Activated naive CD4-positive, alpha-beta T cell treated with anti-CD3 and anti-CD28 coated beads, Interleukin-2, amount 50 U/mL, for 72 hours (primary cell): ENCODE measurements around the gene BAIAP2L2. TPM values are rescaled to one million over a fixed set of nuclear protein-coding genes. Genes with fewer than 3 reads are reported as not detected.

Experiments
- ATAC-seq, 2 donors: fragments of 150-1000 bp; cut with Tn5 transposase; 2 replicates each; pipeline ENCODE4 v1.10.0; 2021; ENCODE audit warnings: mild to moderate bottlenecking in 2 of 2, moderate library complexity in 2 of 2
- DNase-seq, 2 donors: peaks; one replicate each; pipeline ENCODE4 v3.0.0; 2021 to 2022; ENCODE audit warnings: low spot score in 2 of 2
- H3K27ac Mint-ChIP-seq, 2 donors: one replicate each; pipeline ENCODE4 v1.8.0; 2022; ENCODE audit warnings: mild to moderate bottlenecking in 2 of 2, mixed read lengths in 2 of 2
- H3K36me3 Mint-ChIP-seq, 2 donors: one replicate each; pipeline ENCODE4 v1.8.0; 2022; ENCODE audit warnings: mixed read lengths in 2 of 2
- H3K9me3 Mint-ChIP-seq, 2 donors: one replicate each; pipeline ENCODE4 v1.8.0; 2022; ENCODE audit warnings: mixed read lengths in 2 of 2
- total RNA-seq, 2 donors: library from RNA; stranded (reverse); gene quantifications; one replicate each; pipeline ENCODE4 v1.2.3, GENCODE V29; 2022

The BAIAP2L2 gene
- total RNA-seq, 2 donors from 2014 or later: 1.1 to 1.3 TPM

DNA sequence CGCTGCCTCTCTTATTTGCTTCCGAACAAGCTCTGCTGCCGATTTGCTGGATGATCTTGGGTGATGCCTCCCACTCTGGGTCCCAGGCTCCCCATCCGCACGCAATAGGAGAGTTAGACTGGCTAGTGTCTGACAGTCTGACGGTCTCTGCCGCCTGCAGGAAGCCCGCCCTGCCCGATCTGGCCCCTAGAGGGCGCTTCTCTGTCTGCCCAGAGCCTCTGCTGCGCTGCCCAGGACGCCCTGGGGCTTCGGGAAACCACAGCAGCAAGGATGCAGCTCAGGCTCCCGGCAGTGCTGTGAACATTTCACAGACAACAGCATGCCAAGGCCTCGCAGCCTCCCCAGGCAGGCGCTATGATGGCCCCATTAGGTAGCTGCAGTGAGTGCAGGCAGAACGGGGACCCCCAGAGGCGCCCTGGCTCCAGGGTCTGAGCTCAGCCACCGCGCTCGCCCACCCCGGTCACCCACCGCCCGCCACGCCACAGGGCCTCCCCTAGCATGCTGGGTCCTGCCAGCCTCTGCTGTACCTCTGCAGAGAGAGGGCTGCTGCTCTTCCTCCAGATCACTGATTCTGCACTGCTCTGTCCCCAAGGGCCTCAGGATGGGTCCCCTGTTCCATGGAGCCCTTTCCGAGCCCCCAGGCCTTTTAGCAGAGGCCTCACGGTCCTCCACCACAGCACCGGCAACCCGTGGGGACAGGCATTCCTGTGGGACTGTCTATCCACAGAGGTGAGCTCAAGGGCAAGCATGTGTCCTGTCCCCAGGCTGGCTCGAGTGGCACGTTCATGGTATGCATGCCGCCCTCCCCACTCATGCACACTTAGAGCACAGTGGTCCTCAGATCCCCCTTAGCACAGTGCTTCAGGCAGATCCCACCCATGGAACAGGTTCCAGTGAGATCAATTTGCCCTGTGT lies 4.3 kb upstream of the BAIAP2L2 start:
- ATAC-seq (peak; percentile 89), DNase-seq (peak; percentile 76 to 89)
- H3K27ac Mint-ChIP-seq: peak overlapping the region in 1 of 2 donors; percentile 88
- no peaks in the 10 kb centered on the region for H3K36me3 Mint-ChIP-seq
- no peaks in the 10 kb centered on the region for H3K9me3 Mint-ChIP-seq

DNA sequence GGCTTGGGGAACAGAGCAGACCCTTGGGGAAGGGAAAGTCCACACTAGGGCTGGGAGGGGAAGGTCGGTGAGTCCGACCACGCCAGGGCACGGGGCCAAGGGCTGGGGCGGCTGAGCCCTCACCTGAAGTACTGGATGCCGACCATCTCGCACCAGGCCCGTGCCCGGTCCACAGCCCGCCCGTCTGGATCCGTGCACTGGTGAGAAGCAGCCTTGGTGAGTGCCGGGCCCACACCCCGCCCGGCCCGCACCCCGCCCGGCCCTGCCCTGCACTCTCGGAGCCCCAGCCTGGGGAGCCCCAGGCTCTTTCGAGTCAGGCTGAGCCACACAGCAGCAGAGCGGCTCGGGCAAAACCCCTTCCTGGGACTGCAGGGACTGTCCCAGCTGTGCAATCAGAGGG lies 1.9 kb upstream of the BAIAP2L2 start:
- no peaks in the 10 kb centered on the region for H3K9me3 Mint-ChIP-seq
- ATAC-seq (no peak), DNase-seq (no peak)
- H3K27ac Mint-ChIP-seq: no peak overlapping the region
- no peaks in the 10 kb centered on the region for H3K36me3 Mint-ChIP-seq

DNA sequence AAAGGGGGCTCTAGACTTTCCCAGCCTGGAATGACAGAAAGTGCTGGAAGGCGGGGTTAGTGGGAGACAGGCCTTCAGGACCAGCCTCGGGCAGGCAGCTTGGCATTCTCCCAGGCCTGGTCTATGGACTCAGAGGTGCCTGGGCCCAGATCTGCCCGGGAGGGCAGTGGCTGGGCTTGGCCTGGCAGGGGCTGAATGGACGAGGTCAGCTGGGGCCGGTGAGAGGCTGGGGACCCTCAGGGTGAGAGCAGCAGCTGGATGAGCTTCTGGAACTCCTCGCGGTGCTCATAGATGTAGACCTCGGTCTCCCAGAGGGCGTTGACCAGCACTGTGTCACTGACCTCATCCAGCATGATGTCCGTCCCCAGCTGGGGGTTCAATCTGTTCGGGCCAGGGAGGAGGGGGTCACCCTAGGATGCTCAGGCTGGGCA lies 1.5 kb upstream of the BAIAP2L2 start:
- ATAC-seq: no peak
- no peak overlapping the region for H3K27ac Mint-ChIP-seq
- DNase-seq: no peak
- H3K36me3 Mint-ChIP-seq: no peaks in the 10 kb centered on the region
- no peaks in the 10 kb centered on the region for H3K9me3 Mint-ChIP-seq

DNA sequence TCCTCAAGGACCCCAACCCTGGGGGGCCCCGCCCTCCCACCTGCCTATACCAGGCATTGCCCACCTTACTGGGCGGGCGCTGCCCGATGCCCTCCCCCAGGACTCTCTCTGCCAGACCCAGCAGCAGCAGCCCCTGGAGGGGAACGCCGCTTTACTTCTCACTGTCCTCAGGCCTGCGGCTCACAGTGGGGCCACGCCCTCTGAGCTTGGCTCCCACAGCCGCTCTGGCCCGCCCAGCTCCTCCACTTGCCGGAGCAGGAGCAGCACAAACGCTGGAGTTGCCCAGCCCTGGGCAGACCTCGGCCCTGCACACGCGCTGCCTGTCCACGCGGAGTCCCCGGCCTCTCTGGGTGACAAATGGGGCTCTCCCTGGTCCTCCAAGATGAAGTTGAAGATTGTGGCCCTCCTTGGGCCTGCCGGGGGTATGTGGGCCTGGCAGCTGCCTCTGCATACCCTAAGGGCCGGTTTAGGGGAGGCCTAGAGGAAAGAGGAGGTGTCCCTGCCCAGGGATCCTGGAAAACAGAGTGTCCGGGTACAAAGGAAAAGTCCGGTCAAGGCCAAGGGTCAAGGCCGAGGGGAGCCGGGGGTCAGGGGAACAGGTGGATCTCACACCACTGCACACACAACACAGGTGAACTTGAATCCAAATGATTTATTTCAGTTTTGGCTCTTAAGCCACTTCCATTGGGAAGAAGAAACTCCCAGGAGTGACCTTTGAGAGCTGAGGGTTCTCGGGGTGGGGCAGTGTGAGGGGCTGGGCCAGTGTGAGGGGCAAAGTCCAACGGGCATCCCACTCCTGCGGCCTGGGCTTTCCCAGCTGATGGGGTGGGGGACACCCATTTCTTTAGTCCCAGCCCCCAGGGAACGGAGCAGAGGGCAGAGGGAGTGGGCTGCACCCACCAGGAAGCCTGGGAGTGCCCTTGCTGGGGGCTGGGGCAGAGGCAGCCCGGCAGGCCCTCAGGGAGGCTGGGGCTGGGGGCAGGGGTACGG lies 674 bp upstream of the BAIAP2L2 start:
- no peak for ATAC-seq
- Mint-ChIP-seq H3K27ac (peak overlapping the region; percentile 48 to 55), H3K36me3 (no peaks in the 10 kb centered on the region), H3K9me3 (no peaks in the 10 kb centered on the region)
- no peak for DNase-seq

DNA sequence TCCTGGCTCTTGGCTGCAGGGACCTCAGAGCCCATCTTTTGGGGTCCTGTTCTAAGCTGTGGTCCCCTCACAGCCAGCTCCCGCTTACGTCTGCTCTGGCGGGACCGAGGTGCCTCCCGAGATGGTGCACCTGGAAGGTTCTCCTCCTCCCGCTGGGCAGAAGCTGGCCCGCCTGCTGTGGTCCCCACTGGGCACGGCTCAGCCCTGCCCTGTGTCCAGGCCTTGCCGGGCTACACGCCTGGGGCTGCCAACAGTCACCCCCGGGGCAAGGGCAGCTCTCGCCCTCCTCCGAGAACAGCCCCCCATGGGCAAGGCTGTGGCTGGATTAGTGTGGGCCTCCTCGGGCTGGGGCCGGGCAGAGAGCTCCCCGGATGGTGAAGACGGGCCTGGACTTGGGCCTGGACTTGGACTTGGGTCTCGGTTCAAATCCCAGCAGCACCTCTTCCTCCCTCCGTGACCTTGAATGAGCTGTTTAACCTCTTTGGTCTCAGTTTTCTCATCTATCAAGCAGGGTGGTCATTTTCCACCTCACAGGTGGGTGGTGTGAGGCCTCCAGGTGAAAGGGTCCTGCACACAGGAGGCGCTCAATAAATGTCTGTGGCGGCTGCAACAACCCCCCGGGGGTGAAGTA lies 998 bp downstream of the BAIAP2L2 start:
- DNase-seq: no peak
- peak in 1 of 2 donors; percentile 34 for ATAC-seq
- Mint-ChIP-seq H3K36me3 (no peaks in the 10 kb centered on the region), H3K9me3 (no peaks in the 10 kb centered on the region), H3K27ac (peak overlapping the region; percentile 62 to 77)

DNA sequence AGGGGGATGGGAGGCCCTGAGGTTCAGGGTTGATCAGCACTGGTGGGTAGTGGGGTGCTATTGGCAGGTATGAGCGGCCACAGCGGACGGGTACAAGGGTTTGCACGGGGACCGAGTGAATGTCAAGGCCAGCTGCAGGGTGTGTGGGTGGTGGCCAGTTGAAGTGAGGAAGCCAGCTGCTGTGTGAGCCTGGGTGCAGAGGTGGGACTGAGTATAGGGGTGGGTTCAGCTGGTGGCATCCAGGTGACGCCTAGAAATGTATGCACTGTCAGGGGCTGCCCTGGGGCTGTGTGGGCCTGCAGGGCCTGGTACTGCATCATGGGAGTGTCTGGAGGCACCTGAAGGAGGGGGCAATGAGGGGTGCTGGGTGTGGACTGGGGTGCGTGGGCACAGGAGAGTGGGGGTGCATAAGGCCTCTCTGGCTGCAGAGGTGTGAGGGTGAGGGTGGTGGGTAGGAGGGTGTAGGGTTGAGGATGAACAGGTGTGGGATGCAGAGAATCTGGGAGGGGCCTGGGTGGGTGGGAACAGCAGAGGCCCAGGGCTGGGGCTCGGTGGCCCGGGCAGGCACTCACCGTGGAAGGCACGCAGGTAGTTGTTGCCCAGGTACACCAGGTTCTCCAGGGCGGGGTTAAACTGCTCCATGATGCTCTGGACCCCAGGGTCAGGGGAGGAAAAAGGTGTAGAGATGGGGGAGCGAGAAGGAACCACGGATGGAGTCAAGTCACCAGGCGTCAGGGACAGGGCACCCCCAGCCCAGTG lies 1.7 kb downstream of the BAIAP2L2 start:
- no peaks in the 10 kb centered on the region for H3K36me3 Mint-ChIP-seq
- H3K27ac Mint-ChIP-seq: peak overlapping the region in 1 of 2 donors; percentile 56
- ATAC-seq (peak in 1 of 2 donors; percentile 16), DNase-seq (no peak)
- H3K9me3 Mint-ChIP-seq: no peaks in the 10 kb centered on the region

DNA sequence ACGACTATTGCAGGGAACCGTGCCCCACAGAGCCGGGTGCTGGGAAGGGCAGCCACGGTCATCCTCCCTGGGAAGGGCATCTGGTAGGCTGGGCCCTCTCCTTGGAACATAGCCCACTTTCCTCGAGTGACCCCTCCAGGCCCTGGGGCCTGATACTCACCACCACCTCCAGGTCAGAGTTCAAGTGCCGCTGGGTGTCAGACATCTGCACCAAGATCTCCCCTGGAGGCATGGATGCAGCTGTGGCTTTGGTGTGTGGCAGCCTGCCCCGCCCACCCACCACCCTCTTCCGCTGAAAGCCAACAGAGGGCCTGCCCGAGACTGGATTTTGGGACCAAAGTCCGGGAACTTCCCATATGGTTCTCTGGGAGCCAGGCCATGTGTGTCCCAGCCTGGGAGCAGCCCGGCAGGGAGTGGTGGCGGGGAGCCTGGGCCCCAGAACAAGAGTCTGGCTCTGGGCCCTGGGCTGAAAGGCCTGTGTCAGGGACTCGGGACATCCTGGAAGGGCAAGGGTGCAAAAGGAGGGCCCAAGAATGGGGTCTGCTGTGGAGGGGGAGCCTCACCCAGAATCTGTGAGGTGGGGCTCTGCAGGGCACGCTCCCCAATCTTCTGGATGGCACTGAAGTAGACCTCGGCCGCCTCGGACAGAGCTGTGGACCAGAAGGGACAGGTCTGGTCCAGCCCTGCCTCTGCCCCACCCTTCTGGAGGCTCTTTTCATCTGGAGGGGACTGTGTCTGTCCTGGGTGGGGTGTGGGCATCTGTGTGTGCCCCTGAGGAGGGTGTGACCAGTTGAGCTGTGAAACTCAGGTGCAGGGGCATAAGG lies 2.6 kb downstream of the BAIAP2L2 start:
- H3K9me3 Mint-ChIP-seq: no peaks in the 10 kb centered on the region
- no peaks in the 10 kb centered on the region for H3K36me3 Mint-ChIP-seq
- DNase-seq: no peak
- ATAC-seq: no peak
- peak overlapping the region in 1 of 2 donors; percentile 56 for H3K27ac Mint-ChIP-seq

DNA sequence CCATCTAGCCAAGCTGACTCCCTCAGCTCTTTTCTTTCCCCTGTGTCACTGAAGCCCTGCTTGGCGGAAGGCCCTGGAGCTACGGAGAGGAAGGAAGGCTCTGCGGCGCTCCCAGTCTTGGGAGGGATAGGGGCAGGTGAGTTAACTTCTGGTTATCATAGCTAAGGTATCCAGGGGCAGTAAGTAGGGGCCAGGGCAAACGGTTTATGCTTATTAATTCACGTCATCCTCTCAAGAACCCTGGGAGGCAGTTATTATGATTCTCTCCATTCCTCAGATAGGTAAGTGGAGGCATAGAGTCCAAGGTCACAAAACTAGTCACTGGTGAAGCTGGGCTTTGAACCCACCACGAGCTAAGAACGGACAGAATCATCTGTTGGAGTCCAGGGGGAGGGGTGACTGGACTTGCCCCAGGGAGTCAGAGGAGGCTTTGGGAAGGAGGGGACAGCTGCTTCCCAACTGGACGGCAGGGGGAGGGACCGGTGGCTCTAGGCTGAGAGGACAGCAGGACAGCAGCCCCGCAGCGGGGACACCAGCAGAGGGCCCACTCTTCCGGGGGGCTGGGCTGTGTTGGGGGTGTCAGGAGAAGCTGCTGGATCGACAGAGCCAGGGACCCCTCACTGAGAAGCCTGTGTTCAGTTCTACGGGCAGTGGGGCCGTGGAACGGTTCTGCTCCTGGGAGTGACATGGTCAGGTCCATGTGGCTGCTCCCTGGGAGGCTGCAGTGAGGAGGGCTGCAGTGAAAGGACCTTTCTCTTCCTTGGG lies 3.5 kb downstream of the BAIAP2L2 start:
- Mint-ChIP-seq H3K36me3 (no peaks in the 10 kb centered on the region), H3K9me3 (no peaks in the 10 kb centered on the region), H3K27ac (peak overlapping the region in 1 of 2 donors; percentile 60)
- ATAC-seq: no peak
- no peak for DNase-seq

DNA sequence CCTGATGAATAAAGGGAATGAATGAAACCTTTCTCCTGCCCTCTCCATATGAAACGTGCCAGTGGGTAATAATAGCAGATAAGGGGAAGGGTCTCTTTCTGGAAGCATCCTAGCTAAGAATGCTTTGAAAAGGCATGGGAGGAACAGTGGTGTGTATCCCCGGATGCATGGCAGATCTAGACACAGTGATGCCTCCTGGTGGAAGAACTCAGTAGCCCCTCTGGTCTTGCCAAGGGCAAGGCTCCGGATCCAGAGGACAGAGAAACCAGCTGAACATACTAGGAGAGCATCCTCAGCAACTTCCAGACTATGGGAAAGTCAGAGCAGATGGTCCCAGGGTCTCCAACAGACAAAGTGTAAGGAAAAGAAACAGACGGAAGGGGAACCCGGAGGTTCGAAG lies 6.4 kb downstream of the BAIAP2L2 start:
- no peaks in the 10 kb centered on the region for H3K9me3 Mint-ChIP-seq
- ATAC-seq (no peak), DNase-seq (no peak)
- H3K36me3 Mint-ChIP-seq: no peaks in the 10 kb centered on the region
- no peak overlapping the region for H3K27ac Mint-ChIP-seq

DNA sequence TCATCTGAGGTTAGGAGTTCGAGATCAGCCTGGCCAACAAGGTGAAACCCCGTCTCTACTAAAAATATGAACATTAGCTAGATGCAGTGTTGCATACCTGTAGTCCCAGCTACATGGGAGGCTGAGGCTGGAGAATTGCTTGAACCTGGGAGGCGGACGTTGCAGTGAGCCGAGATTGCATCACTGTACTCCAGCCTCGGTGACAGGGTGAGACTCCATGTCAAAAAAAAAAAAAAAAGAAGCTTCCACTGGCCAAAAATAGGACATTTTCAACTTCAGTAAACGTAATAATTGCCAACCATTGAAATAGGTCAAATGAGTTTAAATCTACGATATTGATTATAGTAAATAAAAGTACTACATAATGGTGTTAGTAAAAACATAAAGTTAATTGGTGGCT lies 6.8 kb downstream of the BAIAP2L2 start:
- DNase-seq (no peak), ATAC-seq (no peak)
- H3K36me3 Mint-ChIP-seq: no peaks in the 10 kb centered on the region

DNA sequence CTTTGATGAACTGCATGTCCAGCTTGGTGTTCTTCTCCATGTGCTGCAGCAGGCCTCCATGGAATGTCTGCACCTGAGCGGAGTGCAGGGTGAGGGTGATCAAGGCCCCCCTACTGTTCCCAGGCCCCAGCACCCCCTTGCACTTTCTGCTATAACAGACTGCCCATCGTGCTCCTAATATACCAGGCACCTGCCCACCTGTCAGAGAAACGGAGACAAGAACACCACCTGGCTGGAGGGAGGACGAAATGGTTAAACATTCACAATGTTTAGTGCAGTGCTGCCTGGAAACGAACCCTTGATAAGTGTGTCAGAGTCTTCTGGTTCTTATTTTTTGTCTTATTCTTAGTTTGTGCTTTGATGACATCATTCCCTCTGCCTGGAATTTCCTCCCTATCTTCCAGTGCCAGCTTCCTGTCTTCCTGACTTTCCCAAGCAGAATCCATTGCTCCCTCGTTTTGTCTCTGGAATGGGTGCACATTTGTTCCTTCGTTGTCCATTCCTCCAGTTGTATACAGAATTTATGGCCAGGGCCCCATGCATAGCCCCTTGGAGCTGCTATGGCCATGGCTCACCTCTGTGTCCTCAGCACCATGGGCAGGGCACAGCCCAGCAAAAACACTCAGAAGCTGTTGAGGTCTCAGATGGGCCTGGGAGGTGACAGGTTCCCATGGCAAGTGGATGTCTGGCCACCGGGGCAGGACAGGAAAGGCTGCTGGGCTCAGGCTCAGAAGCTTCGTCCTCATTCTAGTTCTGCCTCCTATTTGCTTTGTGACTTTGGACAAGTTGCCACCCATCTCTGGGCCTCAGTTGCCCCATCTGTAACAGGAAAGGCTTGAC lies 11.9 kb downstream of the BAIAP2L2 start:
- Mint-ChIP-seq H3K9me3 (no peaks in the 10 kb centered on the region), H3K36me3 (no peaks in the 10 kb centered on the region), H3K27ac (no peak overlapping the region)
- DNase-seq: no peak
- no peak for ATAC-seq

More for the DNA sequence above, 6.8 kb downstream of the BAIAP2L2 start:
- Mint-ChIP-seq H3K9me3 (no peaks in the 10 kb centered on the region), H3K27ac (no peak overlapping the region)

DNA sequence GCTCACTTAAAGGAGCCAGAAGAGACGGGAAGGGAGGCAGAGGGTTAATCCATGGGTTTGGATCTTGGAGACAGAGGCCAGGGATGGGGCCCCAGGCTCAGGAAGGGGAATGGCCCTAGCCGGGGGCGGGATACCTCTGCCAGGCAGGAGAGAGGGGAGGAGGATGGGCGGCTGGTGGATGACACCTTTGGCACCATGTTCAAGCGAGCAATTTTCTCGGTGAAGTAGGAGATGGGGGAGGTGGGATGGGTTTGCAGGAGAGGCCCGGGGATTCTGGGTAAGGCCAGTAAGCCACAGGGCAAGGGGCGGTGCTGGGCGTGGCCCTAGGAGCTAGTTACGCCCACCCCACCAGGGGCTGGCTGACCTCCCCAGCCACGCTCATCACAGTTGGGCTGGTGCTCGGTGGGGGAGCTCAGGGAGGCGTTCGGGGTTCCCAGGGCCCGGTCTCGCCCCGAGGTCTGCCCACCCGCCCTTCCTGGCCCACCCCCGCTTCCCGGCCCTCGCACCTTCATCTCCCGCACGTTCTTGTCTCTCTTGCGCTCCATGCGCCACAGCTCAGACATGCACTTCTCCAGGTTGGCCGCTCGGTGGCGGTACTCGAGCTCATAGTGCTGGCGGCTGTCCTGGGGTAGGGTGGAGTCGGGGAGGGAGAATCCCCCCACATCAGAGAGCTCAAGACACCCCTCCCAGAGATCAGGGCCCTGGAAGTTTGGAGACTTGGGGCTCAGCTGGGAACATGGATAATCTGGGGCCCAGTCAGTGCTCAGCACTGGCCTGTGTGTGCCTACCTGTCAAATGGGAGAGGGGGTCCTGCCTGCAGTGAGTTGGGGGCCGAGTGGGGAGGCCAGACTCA lies 12.7 kb downstream of the BAIAP2L2 start:
- no peak for ATAC-seq
- Mint-ChIP-seq H3K27ac (peak overlapping the region in 1 of 2 donors; percentile 58), H3K9me3 (no peaks in the 10 kb centered on the region), H3K36me3 (no peaks in the 10 kb centered on the region)
- no peak for DNase-seq

DNA sequence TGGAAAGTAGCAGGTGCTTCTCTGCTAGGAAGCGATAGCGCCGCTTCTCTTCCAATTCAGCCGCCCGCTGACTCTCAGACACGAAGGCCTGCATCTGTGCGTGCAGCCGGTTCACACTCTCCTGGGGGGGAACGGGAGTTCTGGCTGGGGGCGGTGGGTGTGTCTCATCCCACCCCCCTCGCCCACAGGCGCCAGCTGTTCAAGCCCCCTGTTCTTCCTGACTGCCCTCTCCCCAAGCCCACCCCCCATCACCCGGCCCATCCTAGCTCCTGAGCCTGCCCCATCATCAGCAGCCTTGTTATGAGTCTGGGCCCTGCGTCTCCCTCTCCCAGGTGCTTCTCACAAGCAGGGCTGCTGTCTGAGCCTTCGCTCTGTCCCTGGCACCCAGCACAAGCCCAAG lies 13.4 kb downstream of the BAIAP2L2 start:
- DNase-seq: no peak
- no peaks in the 10 kb centered on the region for H3K9me3 Mint-ChIP-seq
- no peak for ATAC-seq
- no peaks in the 10 kb centered on the region for H3K36me3 Mint-ChIP-seq
- peak overlapping the region in 1 of 2 donors; percentile 58 for H3K27ac Mint-ChIP-seq
